HepG2 (cell line): ENCODE measurements around the gene CNNM2. TPM values are rescaled to one million over a fixed set of nuclear protein-coding genes. Genes with fewer than 3 reads are reported as not detected.

ENCODE experiments used
- CSRNP1 ChIP-seq: sonication (generic); formaldehyde crosslinking; IDR thresholded peaks from 2 replicates; pipeline ENCODE4 v1.8.1; 2023; ENCODE audit warnings: mild to moderate bottlenecking, missing genetic modification reagents
- CTCF ChIP-seq: sonication (generic); formaldehyde crosslinking; IDR thresholded peaks from 2 replicates; pipeline ENCODE4 v1.5.0; 2020; ENCODE audit warnings: mild to moderate bottlenecking, missing genetic modification reagents, moderate library complexity
- KDM3A ChIP-seq: IDR thresholded peaks from 2 replicates; pipeline ENCODE4 v1.6.1; 2018; ENCODE audit warnings: low read depth, missing compliant biosample characterization
- NPAS2 ChIP-seq: sonication (generic); formaldehyde crosslinking; IDR thresholded peaks from 2 replicates; pipeline ENCODE4 v1.8.0; 2022; ENCODE audit warnings: mild to moderate bottlenecking, missing genetic modification reagents, borderline replicate concordance
- RELA ChIP-seq: sonication (generic); formaldehyde crosslinking; IDR thresholded peaks from 2 replicates; pipeline ENCODE4 v1.4.0; 2020; ENCODE audit warnings: missing genetic modification reagents
- SNAPC5 ChIP-seq: sonication (generic); formaldehyde crosslinking; IDR thresholded peaks from 2 replicates; pipeline ENCODE4 v1.8.1; 2023; ENCODE audit warnings: mild to moderate bottlenecking, missing genetic modification reagents, borderline replicate concordance
- SRF ChIP-seq: IDR thresholded peaks from 2 replicates; pipeline ENCODE4 v1.6.1; 2011; ENCODE audit warnings: mild to moderate bottlenecking, low read depth, low read length, moderate library complexity
- TCF7L2 ChIP-seq: IDR thresholded peaks from 2 replicates; pipeline ENCODE4 v1.6.1; 2011; ENCODE audit warnings: mild to moderate bottlenecking, low read depth, low read length, moderate library complexity
- YY1 ChIP-seq: IDR thresholded peaks from 2 replicates; pipeline ENCODE4 v1.6.1; 2011; ENCODE audit warnings: low read length, low read depth, moderate library complexity, mild to moderate bottlenecking; ENCODE audit not compliant: insufficient read depth, insufficient replicate concordance
- ZBTB26 ChIP-seq: IDR thresholded peaks from 2 replicates; pipeline ENCODE4 v1.6.1; 2016; ENCODE audit warnings: missing compliant biosample characterization, missing genetic modification reagents, borderline replicate concordance
- ZBTB7B ChIP-seq: sonication (generic); formaldehyde crosslinking; IDR thresholded peaks from 2 replicates; pipeline ENCODE4 v1.4.0; 2020; ENCODE audit warnings: missing genetic modification reagents
- ZFP36L2 ChIP-seq: sonication (generic); formaldehyde crosslinking; IDR thresholded peaks from 2 replicates; pipeline ENCODE4 v1.4.0; 2020; ENCODE audit warnings: missing genetic modification reagents
- ZFP41 ChIP-seq: sonication (generic); formaldehyde crosslinking; IDR thresholded peaks from 2 replicates; pipeline ENCODE4 v1.4.0; 2020; ENCODE audit warnings: mild to moderate bottlenecking, missing genetic modification reagents, borderline replicate concordance
- ZFY ChIP-seq: sonication (generic); formaldehyde crosslinking; IDR thresholded peaks from 2 replicates; pipeline ENCODE4 v1.4.0; 2020; ENCODE audit warnings: missing genetic modification reagents
- ZNF263 ChIP-seq: sonication (generic); formaldehyde crosslinking; IDR thresholded peaks from 2 replicates; pipeline ENCODE4 v1.4.0; 2020; ENCODE audit warnings: missing genetic modification reagents
- ZNF3 ChIP-seq: IDR thresholded peaks from 2 replicates; pipeline ENCODE4 v1.7.0; 2017; ENCODE audit warnings: inconsistent platforms
- ZNF572 ChIP-seq: sonication (generic); formaldehyde crosslinking; IDR thresholded peaks from 2 replicates; pipeline ENCODE4 v1.5.1; 2020; ENCODE audit warnings: mild to moderate bottlenecking, missing genetic modification reagents
- ZNF776 ChIP-seq: sonication (generic); formaldehyde crosslinking; IDR thresholded peaks from 2 replicates; pipeline ENCODE4 v1.4.0; 2020; ENCODE audit warnings: mild to moderate bottlenecking, missing genetic modification reagents
- ZSCAN20 ChIP-seq: sonication (generic); formaldehyde crosslinking; IDR thresholded peaks from 2 replicates; pipeline ENCODE4 v1.4.0; 2020; ENCODE audit warnings: missing genetic modification reagents, mild to moderate bottlenecking, borderline replicate concordance
- polyA plus RNA-seq, 8 experiments: library from polyadenylated mRNA; depleted of rRNA in 3 of 8; stranded (reverse) in 7 of 8; unstranded in 1 of 8; fragments of >200 nt; fragmentation: Illumina TruSeq in 4 of 8; extraction: Trizol in 4 of 8; gene quantifications; 2 replicates each; pipeline versions ENCODE4 v1.2.1 to v1.2.3, GENCODE V29; 2011 to 2016; ENCODE audit warnings: low read depth in 4 of 8, missing spikeins in 1 of 8, mixed read lengths in 1 of 8; ENCODE audit not compliant: insufficient read depth in 1 of 8
- total RNA-seq, 5 experiments: library from RNA; depleted of rRNA; stranded (reverse); fragments of >200 nt; fragmentation: Illumina TruSeq; extraction: Trizol; gene quantifications; 2 replicates each; pipeline ENCODE4 v1.2.3, GENCODE V29; 2016; ENCODE audit warnings: low read depth in 1 of 5
- TF ChIP-seq, protein P1 (sequence below): sonication (generic); formaldehyde crosslinking; IDR thresholded peaks from 2 replicates; pipeline ENCODE4 v1.4.0; 2020; ENCODE audit warnings: missing genetic modification reagents
- TF ChIP-seq, protein P2 (sequence below): sonication (generic); formaldehyde crosslinking; IDR thresholded peaks from 2 replicates; pipeline ENCODE4 v1.4.0; 2020; ENCODE audit warnings: missing genetic modification reagents
- TF ChIP-seq, protein P3 (sequence below): IDR thresholded peaks from 2 replicates; pipeline ENCODE4 v1.6.1; 2012; ENCODE audit warnings: inconsistent platforms
- TF ChIP-seq, protein P4 (sequence below): sonication (generic); formaldehyde crosslinking; IDR thresholded peaks from 2 replicates; pipeline ENCODE4 v1.4.0; 2020; ENCODE audit warnings: mild to moderate bottlenecking, missing genetic modification reagents

Gene CNNM2
- total and polyA plus RNA-seq, 2 of the 13 experiments (the other 11 are each of a cell fraction or from before 2014, with no cell fraction given): 7.1 to 9.0 TPM

- TF ChIP-seq ZFP36L2 (CRISPR knock-in tag) (no peak), KDM3A (CRISPR knock-in tag) (no peak), ZSCAN20 (CRISPR knock-in tag) (no peak), NPAS2 (CRISPR knock-in tag) (no peak), ZNF572 (CRISPR knock-in tag) (no peak), SRF (no peak), YY1 (no peak), ZBTB26 (CRISPR knock-in tag) (no peak), ZFY (CRISPR knock-in tag) (no peak), RELA (CRISPR knock-in tag) (no peak), SNAPC5 (CRISPR knock-in tag) (no peak), ZFP41 (CRISPR knock-in tag) (no peak), ZNF776 (CRISPR knock-in tag) (no peak), CTCF (CRISPR knock-in tag) (no peak), TCF7L2 (no peak), CSRNP1 (CRISPR knock-in tag) (no peak), ZNF263 (CRISPR knock-in tag) (no peak), ZBTB7B (CRISPR knock-in tag) (no peak), ZNF3 (CRISPR knock-in tag) (no peak)
- TF ChIP-seq, protein P1, sequence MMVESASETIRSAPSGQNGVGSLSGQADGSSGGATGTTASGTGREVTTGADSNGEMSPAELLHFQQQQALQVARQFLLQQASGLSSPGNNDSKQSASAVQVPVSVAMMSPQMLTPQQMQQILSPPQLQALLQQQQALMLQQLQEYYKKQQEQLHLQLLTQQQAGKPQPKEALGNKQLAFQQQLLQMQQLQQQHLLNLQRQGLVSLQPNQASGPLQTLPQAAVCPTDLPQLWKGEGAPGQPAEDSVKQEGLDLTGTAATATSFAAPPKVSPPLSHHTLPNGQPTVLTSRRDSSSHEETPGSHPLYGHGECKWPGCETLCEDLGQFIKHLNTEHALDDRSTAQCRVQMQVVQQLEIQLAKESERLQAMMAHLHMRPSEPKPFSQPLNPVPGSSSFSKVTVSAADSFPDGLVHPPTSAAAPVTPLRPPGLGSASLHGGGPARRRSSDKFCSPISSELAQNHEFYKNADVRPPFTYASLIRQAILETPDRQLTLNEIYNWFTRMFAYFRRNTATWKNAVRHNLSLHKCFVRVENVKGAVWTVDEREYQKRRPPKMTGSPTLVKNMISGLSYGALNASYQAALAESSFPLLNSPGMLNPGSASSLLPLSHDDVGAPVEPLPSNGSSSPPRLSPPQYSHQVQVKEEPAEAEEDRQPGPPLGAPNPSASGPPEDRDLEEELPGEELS (CRISPR knock-in tag): no peak
- TF ChIP-seq, protein P2, sequence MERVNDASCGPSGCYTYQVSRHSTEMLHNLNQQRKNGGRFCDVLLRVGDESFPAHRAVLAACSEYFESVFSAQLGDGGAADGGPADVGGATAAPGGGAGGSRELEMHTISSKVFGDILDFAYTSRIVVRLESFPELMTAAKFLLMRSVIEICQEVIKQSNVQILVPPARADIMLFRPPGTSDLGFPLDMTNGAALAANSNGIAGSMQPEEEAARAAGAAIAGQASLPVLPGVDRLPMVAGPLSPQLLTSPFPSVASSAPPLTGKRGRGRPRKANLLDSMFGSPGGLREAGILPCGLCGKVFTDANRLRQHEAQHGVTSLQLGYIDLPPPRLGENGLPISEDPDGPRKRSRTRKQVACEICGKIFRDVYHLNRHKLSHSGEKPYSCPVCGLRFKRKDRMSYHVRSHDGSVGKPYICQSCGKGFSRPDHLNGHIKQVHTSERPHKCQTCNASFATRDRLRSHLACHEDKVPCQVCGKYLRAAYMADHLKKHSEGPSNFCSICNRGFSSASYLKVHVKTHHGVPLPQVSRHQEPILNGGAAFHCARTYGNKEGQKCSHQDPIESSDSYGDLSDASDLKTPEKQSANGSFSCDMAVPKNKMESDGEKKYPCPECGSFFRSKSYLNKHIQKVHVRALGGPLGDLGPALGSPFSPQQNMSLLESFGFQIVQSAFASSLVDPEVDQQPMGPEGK (CRISPR knock-in tag): no peak
- TF ChIP-seq, protein P3, sequence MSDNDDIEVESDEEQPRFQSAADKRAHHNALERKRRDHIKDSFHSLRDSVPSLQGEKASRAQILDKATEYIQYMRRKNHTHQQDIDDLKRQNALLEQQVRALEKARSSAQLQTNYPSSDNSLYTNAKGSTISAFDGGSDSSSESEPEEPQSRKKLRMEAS: no peak
- TF ChIP-seq, protein P4, sequence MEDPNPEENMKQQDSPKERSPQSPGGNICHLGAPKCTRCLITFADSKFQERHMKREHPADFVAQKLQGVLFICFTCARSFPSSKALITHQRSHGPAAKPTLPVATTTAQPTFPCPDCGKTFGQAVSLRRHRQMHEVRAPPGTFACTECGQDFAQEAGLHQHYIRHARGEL (CRISPR knock-in tag): no peak
These were observed 41.3 kb upstream of the CNNM2 start (continued) for GRCh38 chr10:102876747-102877153.
